Natural killer cell (primary cell): Measurements from ENCODE around the gene PDE4DIP. TPM values are rescaled to one million over a fixed set of nuclear protein-coding genes. Genes with fewer than 3 reads are reported as not detected.
"Not testable (repeated sequence)": the region's sequence is repeated elsewhere in the genome, so short reads cannot be mapped to it uniquely, and the experiment has no call there.

Experiments
- ATAC-seq, 3 donors: fragments of 150-1000 bp in 2 of 3; fragments of 200-7000 bp in 1 of 3; cut with Tn5 transposase; 1 replicate in 1 of 3; 2 replicates in 2 of 3; pipeline ENCODE4 v1.10.0; 2021; ENCODE audit warnings: mild to moderate bottlenecking in 2 of 3, moderate library complexity in 2 of 3
- DNase-seq, 2 donors: peaks; one replicate each; pipeline versions ENCODE4 v3.0.0 to v3.0.0-alpha.2; 2013 to 2021; ENCODE audit warnings: mixed read lengths in 1 of 2
- H3K27ac ChIP-seq: one replicate; pipeline ENCODE4 v1.5.1; 2013; ENCODE audit warnings: mild to moderate bottlenecking, low read length
- H3K27me3 ChIP-seq: one replicate; pipeline ENCODE4 v1.6.1; 2013; ENCODE audit warnings: low read length; ENCODE audit not compliant: control insufficient read depth, insufficient read depth
- H3K36me3 ChIP-seq: one replicate; pipeline ENCODE4 v1.6.1; 2013; ENCODE audit warnings: low read length; ENCODE audit not compliant: control insufficient read depth, insufficient read depth
- H3K4me1 ChIP-seq: one replicate; pipeline ENCODE4 v1.6.1; 2013; ENCODE audit warnings: low read length; ENCODE audit not compliant: control insufficient read depth, insufficient read depth
- H3K4me3 ChIP-seq: one replicate; pipeline ENCODE4 v1.5.1; 2013; ENCODE audit warnings: low read length
- H3K9me3 ChIP-seq: one replicate; pipeline ENCODE4 v1.6.1; 2013; ENCODE audit warnings: low read length; ENCODE audit not compliant: control insufficient read depth, insufficient read depth
- H3K27ac Mint-ChIP-seq, 2 donors: one replicate each; pipeline ENCODE4 v1.8.0; 2022; ENCODE audit warnings: mild to moderate bottlenecking in 2 of 2, mixed read lengths in 2 of 2, moderate library complexity in 1 of 2
- H3K27me3 Mint-ChIP-seq, 2 donors: one replicate each; pipeline ENCODE4 v1.8.0; 2022; ENCODE audit warnings: low read depth in 2 of 2, mixed read lengths in 2 of 2
- H3K36me3 Mint-ChIP-seq: one replicate; pipeline ENCODE4 v1.8.0; 2022; ENCODE audit warnings: mixed read lengths
- H3K4me1 Mint-ChIP-seq, 2 donors: one replicate each; pipeline ENCODE4 v1.8.0; 2022; ENCODE audit warnings: mixed read lengths in 2 of 2
- H3K4me3 Mint-ChIP-seq: one replicate; pipeline ENCODE4 v1.8.0; 2022; ENCODE audit warnings: mild to moderate bottlenecking, moderate library complexity, mixed read lengths
- H3K9me3 Mint-ChIP-seq, 2 donors: one replicate each; pipeline ENCODE4 v1.8.0; 2022; ENCODE audit warnings: mixed read lengths in 2 of 2
- WGBS: methylation state at CpG from one replicate; pipeline ENCODE4 v1.1.7; 2013; ENCODE audit warnings: missing lambda C conversion rate; ENCODE audit not compliant: insufficient coverage; 5-methylcytosine and 5-hydroxymethylcytosine counted together
- intact Hi-C: fragments of 100-400 bp; cut with micrococcal nuclease; formaldehyde crosslinking; loops from one replicate; pipeline ENCODE4 v1.14.2; 2022
- total RNA-seq, 4 donors: library from RNA; stranded (reverse); fragments of 120-200 nt in 1 of 4; gene quantifications; one replicate each; pipeline versions ENCODE4 v1.2.3 to v1.2.4, GENCODE V29; 2013 to 2022

The PDE4DIP gene
- total RNA-seq, 3 donors from 2014 or later (not counting 1 experiment from before 2014, with no cell fraction given), result 13.1 to 23.4 (median 17.5) TPM

GRCh38 chr1:148854063-148854462, 9.8 kb downstream of the PDE4DIP start:
- H3K4me3 Mint-ChIP-seq, intact Hi-C loops, H3K27ac ChIP-seq, H3K4me1 ChIP-seq, H3K27me3 Mint-ChIP-seq, DNase-seq, ATAC-seq, H3K27ac Mint-ChIP-seq, H3K36me3 ChIP-seq, H3K4me1 Mint-ChIP-seq, H3K9me3 ChIP-seq, H3K9me3 Mint-ChIP-seq, H3K4me3 ChIP-seq, H3K36me3 Mint-ChIP-seq, H3K27me3 ChIP-seq: not testable (repeated sequence)
- WGBS, result no CpG with 5 or more reads among the region's 6 CpGs

- WGBS, result no CpG with 5 or more reads among the region's 5 CpGs
Measured at GRCh38 chr1:148855367-148855766, 11.1 kb downstream of the PDE4DIP start.

GRCh38 chr1:148860049-148860448, 15.8 kb downstream of the PDE4DIP start:
- H3K36me3 Mint-ChIP-seq, H3K4me3 Mint-ChIP-seq, H3K36me3 ChIP-seq, H3K27ac Mint-ChIP-seq, H3K4me1 Mint-ChIP-seq, H3K9me3 Mint-ChIP-seq, H3K4me1 ChIP-seq, H3K27me3 ChIP-seq, ATAC-seq, H3K9me3 ChIP-seq, H3K27me3 Mint-ChIP-seq, intact Hi-C loops, H3K4me3 ChIP-seq, H3K27ac ChIP-seq, DNase-seq: not testable (repeated sequence)
- WGBS, result no CpG with 5 or more reads among the region's 2 CpGs

More at GRCh38 chr1:148855367-148855766, 11.1 kb downstream of the PDE4DIP start:
- H3K4me1 Mint-ChIP-seq, DNase-seq, intact Hi-C loops, H3K9me3 Mint-ChIP-seq, H3K4me1 ChIP-seq, H3K27me3 ChIP-seq, H3K36me3 Mint-ChIP-seq, H3K9me3 ChIP-seq, H3K27ac Mint-ChIP-seq, H3K27me3 Mint-ChIP-seq, H3K4me3 Mint-ChIP-seq, ATAC-seq, H3K27ac ChIP-seq, H3K4me3 ChIP-seq, H3K36me3 ChIP-seq: not testable (repeated sequence)

- H3K9me3 ChIP-seq, H3K27ac ChIP-seq, intact Hi-C loops, DNase-seq, H3K9me3 Mint-ChIP-seq, H3K36me3 Mint-ChIP-seq, H3K4me1 Mint-ChIP-seq, H3K4me3 Mint-ChIP-seq, H3K4me1 ChIP-seq, H3K36me3 ChIP-seq, H3K27ac Mint-ChIP-seq, H3K27me3 Mint-ChIP-seq, H3K4me3 ChIP-seq, H3K27me3 ChIP-seq, ATAC-seq: not testable (repeated sequence)
- WGBS, result no CpG with 5 or more reads among the region's 6 CpGs
Measured at GRCh38 chr1:148860579-148861259, 16.5 kb downstream of the PDE4DIP start.

- H3K27ac ChIP-seq, DNase-seq, H3K9me3 ChIP-seq, intact Hi-C loops, H3K4me1 Mint-ChIP-seq, H3K36me3 Mint-ChIP-seq, H3K27me3 ChIP-seq, H3K4me1 ChIP-seq, H3K36me3 ChIP-seq, H3K4me3 ChIP-seq, ATAC-seq, H3K4me3 Mint-ChIP-seq, H3K9me3 Mint-ChIP-seq, H3K27ac Mint-ChIP-seq, H3K27me3 Mint-ChIP-seq: not testable (repeated sequence)
- WGBS, result no CpG with 5 or more reads among the region's 3 CpGs
Measured at GRCh38 chr1:148862590-148862989, 18.4 kb downstream of the PDE4DIP start.

- intact Hi-C loops, H3K27ac ChIP-seq, H3K4me3 Mint-ChIP-seq, DNase-seq, H3K4me1 Mint-ChIP-seq, H3K36me3 ChIP-seq, H3K27ac Mint-ChIP-seq, H3K36me3 Mint-ChIP-seq, H3K27me3 ChIP-seq, ATAC-seq, H3K9me3 Mint-ChIP-seq, H3K27me3 Mint-ChIP-seq, H3K4me1 ChIP-seq, H3K4me3 ChIP-seq, H3K9me3 ChIP-seq: not testable (repeated sequence)
- no CpG with 5 or more reads among the region's 6 CpGs for WGBS
Measured at GRCh38 chr1:148868924-148869633, 24.9 kb downstream of the PDE4DIP start.

- ATAC-seq, H3K9me3 ChIP-seq, H3K27ac ChIP-seq, intact Hi-C loops, H3K9me3 Mint-ChIP-seq, H3K4me3 ChIP-seq, H3K36me3 ChIP-seq, DNase-seq, H3K27me3 ChIP-seq, H3K4me3 Mint-ChIP-seq, H3K27ac Mint-ChIP-seq, H3K36me3 Mint-ChIP-seq, H3K4me1 Mint-ChIP-seq, H3K27me3 Mint-ChIP-seq, H3K4me1 ChIP-seq: not testable (repeated sequence)
- no CpG with 5 or more reads among the region's 1 CpG for WGBS
Measured at GRCh38 chr1:148869634-148869961, 25.4 kb downstream of the PDE4DIP start.
